Astrocyte of the cerebellum (primary cell): ENCODE measurements around the gene KRT80.
A peak's percentile ranks its signal among the peaks of the same experiment; 100 is the strongest.

Experiments used
- DNase-seq: peaks from one replicate; pipeline ENCODE4 v3.0.0-alpha.2; 2011; ENCODE audit warnings: low read depth
- H3K4me3 ChIP-seq: 2 replicates; pipeline ENCODE4 v1.5.1; 2011; ENCODE audit warnings: mild to moderate bottlenecking, low read depth, low read length, moderate library complexity
- CTCF ChIP-seq: IDR thresholded peaks from 2 replicates; pipeline ENCODE4 v1.5.1; 2012; ENCODE audit warnings: low read length, low read depth, moderate library complexity, mild to moderate bottlenecking; ENCODE audit errors: missing control alignments
- in situ Hi-C: cut with HindIII; loops from 2 replicates; pipeline ENCODE4 v1.10.0; 2017; ENCODE audit warnings: low sequenced_read_pairs

KRT80 gene

GRCh38 chr12:52156757-52157565, 34.9 kb downstream of the KRT80 start:
- in situ Hi-C loops: no loop called here
- no peak overlapping the region for H3K4me3 ChIP-seq
- TF ChIP-seq CTCF: peak; percentile 93
- DNase-seq: peak; percentile 24

GRCh38 chr12:52156311-52156710, 35.5 kb downstream of the KRT80 start:
- no peak overlapping the region for H3K4me3 ChIP-seq
- in situ Hi-C loops: no loop called here
- no peak for TF ChIP-seq CTCF
- DNase-seq: no peak

GRCh38 chr12:52155048-52155868, 36.6 kb downstream of the KRT80 start:
- DNase-seq: no peak
- in situ Hi-C loops: no loop called here
- TF ChIP-seq CTCF: no peak
- no peak overlapping the region for H3K4me3 ChIP-seq

GRCh38 chr12:52152905-52153317, 38.9 kb downstream of the KRT80 start:
- H3K4me3 ChIP-seq: no peak overlapping the region
- DNase-seq: no peak
- in situ Hi-C loops: no loop called here
- TF ChIP-seq CTCF: no peak

GRCh38 chr12:52151837-52152783, 39.7 kb downstream of the KRT80 start:
- DNase-seq: no peak
- H3K4me3 ChIP-seq: peak overlapping the region; percentile 27
- in situ Hi-C loops: no loop called here
- peak; percentile 73 for TF ChIP-seq CTCF
